Gastrocnemius medialis (tissue), 4 donors: ENCODE results near the gene ATAD3A.

Experiments
- CTCF ChIP-seq, 5 experiments: fragments of 450-650 bp in 3 of 5; fragments of 200-600 bp in 2 of 5; sonication (generic) in 2 of 5; IDR thresholded peaks in 4 of 5; conservative IDR thresholded peaks in 1 of 5; 1 replicate in 4 of 5; 2 replicates in 1 of 5; pipeline ENCODE4 v1.5.1; 2016 to 2019; ENCODE audit warnings: antibody characterized with exemption in 5 of 5, mild to moderate bottlenecking in 3 of 5, moderate library complexity in 3 of 5
- POLR2A ChIP-seq, 2 donors: fragments of 450-650 bp; IDR thresholded peaks; one replicate each; pipeline ENCODE4 v1.6.1; 2017; ENCODE audit warnings: antibody characterized with exemption in 2 of 2, mild to moderate bottlenecking in 2 of 2, moderate library complexity in 2 of 2

GRCh38 chr1:1574721-1575537, 63.0 kb downstream of the ATAD3A start, which contains the start of gene SSU72:
- TF ChIP-seq CTCF (IDR thresholded peaks at IDR 0.05 in 4 of 5, conservative IDR thresholded peaks at IDR 0.05 in 1 of 5) (peak in 2 of 5 experiments; percentile 47 to 66), POLR2A (IDR thresholded peaks at IDR 0.05) (peak; percentile 91 to 96)
